HepG2 (cell line): ENCODE results near the gene SMLR1. TPM values are rescaled to one million over a fixed set of nuclear protein-coding genes. Genes with fewer than 3 reads are reported as not detected.

ENCODE experiments used
- CREB1 ChIP-seq, 2 experiments: fragments of 450-650 bp in 1 of 2; IDR thresholded peaks; 2 replicates each; pipeline ENCODE4 v1.6.1; 2016 to 2017; ENCODE audit warnings: control low read depth in 1 of 2, mild to moderate bottlenecking in 1 of 2, missing compliant biosample characterization in 1 of 2, missing genetic modification characterization in 1 of 2
- EHMT2 ChIP-seq: fragments of 200-600 bp; sonication (generic); IDR thresholded peaks from 2 replicates; pipeline ENCODE4 v1.7.0; 2017; ENCODE audit warnings: antibody characterized with exemption, low read depth, low read length, borderline replicate concordance
- HOXA9 ChIP-seq: sonication (generic); formaldehyde crosslinking; IDR thresholded peaks from 2 replicates; pipeline ENCODE4 v1.8.1; 2022; ENCODE audit warnings: missing genetic modification reagents, mild to moderate bottlenecking, moderate library complexity, borderline replicate concordance
- MBD4 ChIP-seq: IDR thresholded peaks from 2 replicates; pipeline ENCODE4 v1.6.1; 2012; ENCODE audit warnings: low read length, inconsistent platforms, borderline replicate concordance
- NFE2 ChIP-seq: sonication (generic); formaldehyde crosslinking; IDR thresholded peaks from 2 replicates; pipeline ENCODE4 v1.4.0; 2020; ENCODE audit warnings: missing genetic modification reagents
- NR3C1 ChIP-seq: sonication (generic); formaldehyde crosslinking; IDR thresholded peaks from 2 replicates; pipeline ENCODE4 v1.4.0; 2020; ENCODE audit warnings: missing genetic modification reagents
- RAD51 ChIP-seq: fragments of 450-650 bp; IDR thresholded peaks from 2 replicates; pipeline ENCODE4 v1.6.1; 2016; ENCODE audit warnings: borderline replicate concordance
- SIN3B ChIP-seq: fragments of 150-350 bp; IDR thresholded peaks from 2 replicates; pipeline ENCODE4 v1.6.1; 2014; ENCODE audit warnings: low read length
- SMC3 ChIP-seq: IDR thresholded peaks from 2 replicates; pipeline ENCODE4 v1.6.1; 2011; ENCODE audit warnings: low read length, improper control_type of control experiment
- U2AF1 ChIP-seq: fragments of 200-400 bp; formaldehyde crosslinking; optimal IDR thresholded peaks from 2 replicates; pipeline ENCODE3; 2017; ENCODE audit warnings: mild to moderate bottlenecking, low read depth, low read length
- ZBTB42 ChIP-seq: sonication (generic); formaldehyde crosslinking; IDR thresholded peaks from 2 replicates; pipeline ENCODE4 v1.5.0; 2020; ENCODE audit warnings: mild to moderate bottlenecking, missing genetic modification reagents
- ZNF225 ChIP-seq: sonication (generic); formaldehyde crosslinking; IDR thresholded peaks from 2 replicates; pipeline ENCODE4 v1.4.0; 2020; ENCODE audit warnings: mild to moderate bottlenecking, missing genetic modification reagents
- ZNF607 ChIP-seq: sonication (generic); formaldehyde crosslinking; IDR thresholded peaks from 2 replicates; pipeline ENCODE4 v1.5.1; 2020; ENCODE audit warnings: missing genetic modification reagents, mild to moderate bottlenecking, borderline replicate concordance
- ZNF616 ChIP-seq: sonication (generic); formaldehyde crosslinking; IDR thresholded peaks from 2 replicates; pipeline ENCODE4 v1.5.0; 2020; ENCODE audit warnings: low read depth, mild to moderate bottlenecking, missing genetic modification reagents
- ZNF790 ChIP-seq: sonication (generic); formaldehyde crosslinking; IDR thresholded peaks from 2 replicates; pipeline ENCODE4 v1.8.0; 2022; ENCODE audit warnings: missing genetic modification reagents, mild to moderate bottlenecking, borderline replicate concordance
- polyA plus RNA-seq, 8 experiments: library from polyadenylated mRNA; depleted of rRNA in 3 of 8; stranded (reverse) in 7 of 8; unstranded in 1 of 8; fragments of >200 nt; fragmentation: Illumina TruSeq in 4 of 8; extraction: Trizol in 4 of 8; gene quantifications; 2 replicates each; pipeline versions ENCODE4 v1.2.1 to v1.2.3, GENCODE V29; 2011 to 2016; ENCODE audit warnings: low read depth in 4 of 8, missing spikeins in 1 of 8, mixed read lengths in 1 of 8; ENCODE audit not compliant: insufficient read depth in 1 of 8
- total RNA-seq, 5 experiments: library from RNA; depleted of rRNA; stranded (reverse); fragments of >200 nt; fragmentation: Illumina TruSeq; extraction: Trizol; gene quantifications; 2 replicates each; pipeline ENCODE4 v1.2.3, GENCODE V29; 2016; ENCODE audit warnings: low read depth in 1 of 5
- TF ChIP-seq, protein P1 (sequence below): fragments of 450-650 bp; IDR thresholded peaks from 2 replicates; pipeline ENCODE4 v1.6.1; 2017
- TF ChIP-seq, protein P2 (sequence below): sonication (generic); formaldehyde crosslinking; IDR thresholded peaks from 2 replicates; pipeline ENCODE4 v1.8.1; 2022; ENCODE audit warnings: mild to moderate bottlenecking, missing genetic modification reagents
- TF ChIP-seq, protein P3 (sequence below): sonication (generic); formaldehyde crosslinking; IDR thresholded peaks from 2 replicates; pipeline ENCODE4 v1.5.1; 2020; ENCODE audit warnings: mild to moderate bottlenecking, missing genetic modification reagents, moderate library complexity
- TF ChIP-seq, protein P4 (sequence below): sonication (generic); formaldehyde crosslinking; IDR thresholded peaks from 2 replicates; pipeline ENCODE4 v1.4.0; 2020; ENCODE audit warnings: missing genetic modification reagents, mild to moderate bottlenecking, borderline replicate concordance

Gene SMLR1
- total and polyA plus RNA-seq, 2 of the 13 experiments (the other 11 are each of a cell fraction or from before 2014, with no cell fraction given): 41.8 to 104 TPM

DNA sequence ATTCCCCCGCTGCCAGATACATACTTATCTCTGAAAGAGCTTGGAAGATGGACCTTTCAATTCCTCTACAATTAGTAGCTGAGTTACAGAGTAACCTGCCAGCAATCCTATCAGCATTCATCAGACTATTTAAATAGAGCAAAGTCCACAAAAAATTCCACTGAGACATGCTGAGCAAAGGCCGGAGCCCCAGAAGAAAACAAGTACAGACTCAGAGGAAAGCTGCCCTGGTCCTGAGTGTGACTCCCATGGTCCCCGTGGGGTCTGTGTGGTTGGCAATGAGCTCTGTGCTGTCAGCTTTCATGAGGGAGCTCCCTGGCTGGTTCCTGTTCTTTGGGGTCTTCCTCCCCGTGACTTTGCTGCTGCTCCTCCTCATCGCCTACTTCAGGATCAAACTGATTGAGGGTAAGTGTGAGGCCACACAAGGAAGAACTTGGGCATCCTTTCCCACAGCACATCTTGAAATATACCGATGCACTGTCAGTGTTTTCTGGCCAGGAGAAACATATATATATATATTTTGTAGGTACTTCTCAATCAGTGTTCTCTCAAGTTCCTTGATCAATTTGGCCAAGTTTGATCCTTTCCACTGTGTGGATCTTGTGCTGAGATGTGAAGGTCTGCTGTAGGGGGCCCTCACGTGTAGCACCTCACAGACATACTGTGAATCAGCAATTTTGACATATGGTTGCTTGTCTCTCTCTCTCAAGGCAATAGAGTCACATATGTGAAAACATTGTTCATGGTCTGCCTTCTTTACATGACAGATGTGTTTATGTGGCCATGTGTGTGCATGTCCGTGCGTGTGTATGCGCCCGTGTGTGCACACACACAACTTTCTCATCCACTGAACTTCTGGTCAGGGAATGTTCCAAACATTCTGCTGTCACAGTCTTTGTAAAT is at the start of gene SMLR1 (continued):
- no peak; the same call in 1 of the 2 replicates for TF ChIP-seq EHMT2
- no peak for TF ChIP-seq HOXA9 (CRISPR knock-in tag)
- no peak for TF ChIP-seq CREB1 (IDR thresholded peaks at IDR 0.05)
- peak; percentile 80 for TF ChIP-seq CREB1 (CRISPR knock-in tag; IDR thresholded peaks at IDR 0.05)
- TF ChIP-seq RAD51: no peak
- no peak for TF ChIP-seq ZNF616 (CRISPR knock-in tag)
- peak; percentile 24; the same call in 1 of the 2 replicates for TF ChIP-seq SMC3
- peak; percentile 93 for TF ChIP-seq NFE2 (CRISPR knock-in tag)
- no peak for TF ChIP-seq U2AF1
- no peak for TF ChIP-seq ZNF790 (CRISPR knock-in tag)
- TF ChIP-seq NR3C1 (CRISPR knock-in tag): no peak
- TF ChIP-seq, protein P1, sequence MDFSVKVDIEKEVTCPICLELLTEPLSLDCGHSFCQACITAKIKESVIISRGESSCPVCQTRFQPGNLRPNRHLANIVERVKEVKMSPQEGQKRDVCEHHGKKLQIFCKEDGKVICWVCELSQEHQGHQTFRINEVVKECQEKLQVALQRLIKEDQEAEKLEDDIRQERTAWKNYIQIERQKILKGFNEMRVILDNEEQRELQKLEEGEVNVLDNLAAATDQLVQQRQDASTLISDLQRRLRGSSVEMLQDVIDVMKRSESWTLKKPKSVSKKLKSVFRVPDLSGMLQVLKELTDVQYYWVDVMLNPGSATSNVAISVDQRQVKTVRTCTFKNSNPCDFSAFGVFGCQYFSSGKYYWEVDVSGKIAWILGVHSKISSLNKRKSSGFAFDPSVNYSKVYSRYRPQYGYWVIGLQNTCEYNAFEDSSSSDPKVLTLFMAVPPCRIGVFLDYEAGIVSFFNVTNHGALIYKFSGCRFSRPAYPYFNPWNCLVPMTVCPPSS: no peak
- TF ChIP-seq ZBTB42 (CRISPR knock-in tag): no peak
- no peak for TF ChIP-seq SIN3B
- TF ChIP-seq, protein P2, sequence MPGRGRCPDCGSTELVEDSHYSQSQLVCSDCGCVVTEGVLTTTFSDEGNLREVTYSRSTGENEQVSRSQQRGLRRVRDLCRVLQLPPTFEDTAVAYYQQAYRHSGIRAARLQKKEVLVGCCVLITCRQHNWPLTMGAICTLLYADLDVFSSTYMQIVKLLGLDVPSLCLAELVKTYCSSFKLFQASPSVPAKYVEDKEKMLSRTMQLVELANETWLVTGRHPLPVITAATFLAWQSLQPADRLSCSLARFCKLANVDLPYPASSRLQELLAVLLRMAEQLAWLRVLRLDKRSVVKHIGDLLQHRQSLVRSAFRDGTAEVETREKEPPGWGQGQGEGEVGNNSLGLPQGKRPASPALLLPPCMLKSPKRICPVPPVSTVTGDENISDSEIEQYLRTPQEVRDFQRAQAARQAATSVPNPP (CRISPR knock-in tag): no peak
- TF ChIP-seq ZNF607: peak; percentile 59; the same call in 1 of the 2 replicates
- TF ChIP-seq MBD4: no peak; the same call in 1 of the 2 replicates
- TF ChIP-seq, protein P3, sequence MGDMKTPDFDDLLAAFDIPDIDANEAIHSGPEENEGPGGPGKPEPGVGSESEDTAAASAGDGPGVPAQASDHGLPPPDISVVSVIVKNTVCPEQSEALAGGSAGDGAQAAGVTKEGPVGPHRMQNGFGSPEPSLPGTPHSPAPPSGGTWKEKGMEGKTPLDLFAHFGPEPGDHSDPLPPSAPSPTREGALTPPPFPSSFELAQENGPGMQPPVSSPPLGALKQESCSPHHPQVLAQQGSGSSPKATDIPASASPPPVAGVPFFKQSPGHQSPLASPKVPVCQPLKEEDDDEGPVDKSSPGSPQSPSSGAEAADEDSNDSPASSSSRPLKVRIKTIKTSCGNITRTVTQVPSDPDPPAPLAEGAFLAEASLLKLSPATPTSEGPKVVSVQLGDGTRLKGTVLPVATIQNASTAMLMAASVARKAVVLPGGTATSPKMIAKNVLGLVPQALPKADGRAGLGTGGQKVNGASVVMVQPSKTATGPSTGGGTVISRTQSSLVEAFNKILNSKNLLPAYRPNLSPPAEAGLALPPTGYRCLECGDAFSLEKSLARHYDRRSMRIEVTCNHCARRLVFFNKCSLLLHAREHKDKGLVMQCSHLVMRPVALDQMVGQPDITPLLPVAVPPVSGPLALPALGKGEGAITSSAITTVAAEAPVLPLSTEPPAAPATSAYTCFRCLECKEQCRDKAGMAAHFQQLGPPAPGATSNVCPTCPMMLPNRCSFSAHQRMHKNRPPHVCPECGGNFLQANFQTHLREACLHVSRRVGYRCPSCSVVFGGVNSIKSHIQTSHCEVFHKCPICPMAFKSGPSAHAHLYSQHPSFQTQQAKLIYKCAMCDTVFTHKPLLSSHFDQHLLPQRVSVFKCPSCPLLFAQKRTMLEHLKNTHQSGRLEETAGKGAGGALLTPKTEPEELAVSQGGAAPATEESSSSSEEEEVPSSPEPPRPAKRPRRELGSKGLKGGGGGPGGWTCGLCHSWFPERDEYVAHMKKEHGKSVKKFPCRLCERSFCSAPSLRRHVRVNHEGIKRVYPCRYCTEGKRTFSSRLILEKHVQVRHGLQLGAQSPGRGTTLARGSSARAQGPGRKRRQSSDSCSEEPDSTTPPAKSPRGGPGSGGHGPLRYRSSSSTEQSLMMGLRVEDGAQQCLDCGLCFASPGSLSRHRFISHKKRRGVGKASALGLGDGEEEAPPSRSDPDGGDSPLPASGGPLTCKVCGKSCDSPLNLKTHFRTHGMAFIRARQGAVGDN (CRISPR knock-in tag): peak; percentile 67
- TF ChIP-seq, protein P4, sequence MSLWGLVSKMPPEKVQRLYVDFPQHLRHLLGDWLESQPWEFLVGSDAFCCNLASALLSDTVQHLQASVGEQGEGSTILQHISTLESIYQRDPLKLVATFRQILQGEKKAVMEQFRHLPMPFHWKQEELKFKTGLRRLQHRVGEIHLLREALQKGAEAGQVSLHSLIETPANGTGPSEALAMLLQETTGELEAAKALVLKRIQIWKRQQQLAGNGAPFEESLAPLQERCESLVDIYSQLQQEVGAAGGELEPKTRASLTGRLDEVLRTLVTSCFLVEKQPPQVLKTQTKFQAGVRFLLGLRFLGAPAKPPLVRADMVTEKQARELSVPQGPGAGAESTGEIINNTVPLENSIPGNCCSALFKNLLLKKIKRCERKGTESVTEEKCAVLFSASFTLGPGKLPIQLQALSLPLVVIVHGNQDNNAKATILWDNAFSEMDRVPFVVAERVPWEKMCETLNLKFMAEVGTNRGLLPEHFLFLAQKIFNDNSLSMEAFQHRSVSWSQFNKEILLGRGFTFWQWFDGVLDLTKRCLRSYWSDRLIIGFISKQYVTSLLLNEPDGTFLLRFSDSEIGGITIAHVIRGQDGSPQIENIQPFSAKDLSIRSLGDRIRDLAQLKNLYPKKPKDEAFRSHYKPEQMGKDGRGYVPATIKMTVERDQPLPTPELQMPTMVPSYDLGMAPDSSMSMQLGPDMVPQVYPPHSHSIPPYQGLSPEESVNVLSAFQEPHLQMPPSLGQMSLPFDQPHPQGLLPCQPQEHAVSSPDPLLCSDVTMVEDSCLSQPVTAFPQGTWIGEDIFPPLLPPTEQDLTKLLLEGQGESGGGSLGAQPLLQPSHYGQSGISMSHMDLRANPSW (CRISPR knock-in tag): no peak
- no peak for TF ChIP-seq ZNF225 (CRISPR knock-in tag)
